ENCODE results near the gene P2RX1. TPM values are rescaled to one million over a fixed set of nuclear protein-coding genes. Genes with fewer than 3 reads are reported as not detected.
A peak's percentile ranks its signal among the peaks of the same experiment; 100 is the strongest.

Gene P2RX1
- total and polyA plus RNA-seq, 2 experiments from 2014 or later, result 0.31 to 2.2 TPM

GRCh38 chr17:3964203-3965117 lies 48.2 kb upstream of the P2RX1 start, which contains the start of gene ATP2A3 (continued):
- TF ChIP-seq ZNF462 (CRISPR knock-in tag; IDR thresholded peaks at IDR 0.05), result no peak

GRCh38 chr17:3963237-3964201 lies 47.3 kb upstream of the P2RX1 start:
- ATAC-seq (peak; percentile 30), DNase-seq (ENCODE audit: low spot score) (peak; percentile 69)
- H3K4me3 Mint-ChIP-seq, result peak overlapping the region; percentile 66
- no peaks in the 10 kb centered on the region for H3K9me2 ChIP-seq (ENCODE audit: insufficient read depth)
- no peak overlapping the region for H3K27ac Mint-ChIP-seq
- H3K36me3 Mint-ChIP-seq (ENCODE audit: low read depth), result no peaks in the 10 kb centered on the region
- peaks cover 39% of the 10 kb centered on the region for H3K27me3 Mint-ChIP-seq (ENCODE audit: insufficient read depth, low read depth, poor library complexity)
- no peak overlapping the region for H3K27ac ChIP-seq (ENCODE audit: low read depth)
- TF ChIP-seq ZNF331 (CRISPR knock-in tag; IDR thresholded peaks at IDR 0.05; ENCODE audit: low read depth) (no peak), CREB1 (CRISPR knock-in tag; IDR thresholded peaks at IDR 0.05; ENCODE audit: low read depth) (no peak), NANOG (IDR thresholded peaks at IDR 0.05; ENCODE audit: borderline replicate concordance) (no peak), EZH2phosphoT487 (IDR thresholded peaks at IDR 0.05; ENCODE audit: unreplicated experiment) (no peak), ETS1 (IDR thresholded peaks at IDR 0.05) (no peak), STAT1 (IDR thresholded peaks at IDR 0.05; ENCODE audit: unreplicated experiment) (no peak)
- H3K79me2 ChIP-seq (replicated peaks; ENCODE audit: insufficient read depth), result peaks cover 5% of the 10 kb centered on the region; the same call in 1 of the 2 replicates
- peaks cover 31% of the 10 kb centered on the region for H3K4me1 ChIP-seq (ENCODE audit: insufficient read depth)
- H3K27me3 ChIP-seq (ENCODE audit: insufficient read depth), result peaks cover 14% of the 10 kb centered on the region
- peak overlapping the region; percentile 62 for H3K4me3 ChIP-seq
- H3K4me2 ChIP-seq, result peak overlapping the region; percentile 90
- no peaks in the 10 kb centered on the region for H3K9me3 Mint-ChIP-seq
- H4K20me1 ChIP-seq (replicated peaks; ENCODE audit: insufficient read depth), result no peaks in the 10 kb centered on the region; the same call in 1 of the 2 replicates
- H3K36me3 ChIP-seq (ENCODE audit: insufficient read depth), result no peaks in the 10 kb centered on the region
- peaks cover 12% of the 10 kb centered on the region; the same call in 1 of the 2 replicates for H3F3A ChIP-seq (replicated peaks; ENCODE audit: low read depth)
- H3K4me1 Mint-ChIP-seq, result peaks cover 41% of the 10 kb centered on the region
- H2AFZ ChIP-seq, result no peak overlapping the region
